Measurements from ENCODE around the gene TWIST2.

The TWIST2 gene

DNA sequence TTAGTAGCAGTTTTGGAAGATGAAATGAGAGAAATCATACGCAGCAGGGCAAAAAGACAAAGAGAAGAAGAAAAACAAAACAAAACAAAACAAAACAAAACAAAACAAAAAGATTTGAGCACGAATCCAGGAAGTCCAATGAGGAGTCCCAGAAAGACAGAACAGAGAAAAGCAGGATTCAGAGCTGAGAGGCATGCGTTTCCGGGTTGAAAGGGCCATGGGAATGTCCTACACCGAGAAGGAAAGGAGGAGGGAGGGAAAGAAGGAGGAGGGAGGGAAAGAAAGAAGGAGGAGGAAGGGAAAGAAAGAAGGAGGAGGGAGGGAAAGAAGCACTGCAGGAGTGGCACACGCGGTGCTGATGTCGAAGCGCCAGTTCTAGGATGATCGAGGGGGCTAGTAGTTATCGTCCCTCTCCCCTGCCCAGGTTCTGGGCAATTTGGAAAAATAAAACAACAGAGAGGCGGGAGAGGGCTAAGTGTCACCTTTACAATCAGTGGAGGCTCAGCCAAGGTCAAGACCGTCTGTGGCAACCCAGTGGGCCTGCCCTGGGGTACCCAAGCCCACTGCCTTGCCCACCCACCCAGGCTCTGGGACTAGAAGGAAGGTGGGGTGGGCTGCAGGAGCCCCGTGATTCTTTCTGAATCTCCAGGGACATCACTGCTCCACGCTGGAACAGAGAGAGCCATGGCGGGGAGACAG lies 68.4 kb downstream of the TWIST2 start:
- in situ Hi-C loops (cut with MboI; ENCODE audit: low sequenced_read_pairs) = no loop called here

- in situ Hi-C loops (cut with MboI; ENCODE audit: low sequenced_read_pairs) = no loop called here
Observed at GRCh38 chr2:238916875-238917590, 69.1 kb downstream of the TWIST2 start.

DNA sequence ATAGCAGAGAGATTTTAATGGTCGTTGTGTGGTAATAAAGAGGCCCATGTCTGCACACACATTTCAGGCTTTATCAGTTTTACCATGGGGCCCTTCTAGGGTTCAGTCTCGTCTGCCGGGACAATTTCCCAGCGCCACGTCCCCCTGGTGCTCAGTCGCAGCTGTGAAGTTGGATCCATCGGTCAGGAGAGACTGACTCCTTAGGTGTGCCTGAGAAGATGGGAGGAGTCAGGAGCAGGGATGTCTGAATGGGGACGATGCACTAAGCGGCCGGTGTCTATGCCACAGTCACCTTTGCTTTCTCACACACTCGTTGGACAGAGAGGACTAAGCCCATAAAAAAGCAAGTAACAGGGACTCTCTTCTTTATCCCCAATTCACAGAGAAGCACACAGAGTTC lies 71.4 kb downstream of the TWIST2 start:
- in situ Hi-C loops (cut with MboI; ENCODE audit: low sequenced_read_pairs) = no loop called here

GRCh38 chr2:238920053-238920452 lies 72.2 kb downstream of the TWIST2 start:
- in situ Hi-C loops (cut with MboI; ENCODE audit: low sequenced_read_pairs) = no loop called here

GRCh38 chr2:238920601-238921001 lies 72.7 kb downstream of the TWIST2 start:
- in situ Hi-C loops (cut with MboI; ENCODE audit: low sequenced_read_pairs) = no loop called here

DNA sequence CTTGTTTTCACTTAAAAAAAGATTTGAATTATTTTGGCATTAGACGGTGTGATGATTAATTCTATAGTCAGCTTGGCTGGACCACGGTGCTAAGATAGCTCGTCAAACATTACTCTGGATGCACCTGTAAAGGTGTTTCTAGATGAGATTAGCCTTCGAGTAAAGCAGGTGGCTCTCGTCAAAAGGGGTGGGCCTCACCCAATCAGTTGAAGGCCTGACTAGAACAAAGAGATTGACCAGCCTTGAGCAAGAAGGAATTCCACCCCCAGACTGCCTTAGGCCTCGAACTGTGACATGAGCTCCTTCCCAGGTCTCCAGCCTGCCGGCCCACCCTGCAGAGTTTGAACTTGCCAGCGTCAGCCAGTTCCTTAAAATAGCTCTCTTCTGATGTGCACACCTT lies 73.4 kb downstream of the TWIST2 start:
- in situ Hi-C loops (cut with MboI; ENCODE audit: low sequenced_read_pairs) = no loop called here

GRCh38 chr2:238921681-238922319 lies 73.9 kb downstream of the TWIST2 start:
- in situ Hi-C loops (cut with MboI; ENCODE audit: low sequenced_read_pairs) = no loop called here

DNA sequence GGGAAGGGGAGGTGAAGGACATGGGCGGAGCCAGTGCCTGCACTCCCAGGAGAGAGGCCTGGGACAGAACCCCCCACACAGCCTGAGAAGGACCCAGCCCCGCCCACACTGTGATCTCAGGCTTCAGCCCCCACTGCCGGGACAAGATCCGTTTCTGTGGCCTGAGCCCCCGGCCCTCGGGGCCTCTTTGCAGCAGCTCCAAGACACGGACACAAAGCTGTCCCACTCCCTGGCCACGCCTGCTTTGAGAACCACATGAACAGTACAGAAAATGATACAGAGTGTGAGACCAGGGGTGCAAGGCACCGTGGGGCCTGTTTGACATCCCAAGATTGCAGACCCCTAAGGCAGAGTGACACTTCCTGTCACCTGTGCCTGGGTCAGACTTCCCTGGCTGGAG lies 74.5 kb downstream of the TWIST2 start:
- in situ Hi-C loops (cut with MboI; ENCODE audit: low sequenced_read_pairs) = no loop called here

GRCh38 chr2:238924032-238924431 lies 76.1 kb downstream of the TWIST2 start:
- in situ Hi-C loops (cut with MboI; ENCODE audit: low sequenced_read_pairs) = no loop called here

GRCh38 chr2:238924796-238925195 lies 76.9 kb downstream of the TWIST2 start:
- in situ Hi-C loops (cut with MboI; ENCODE audit: low sequenced_read_pairs) = no loop called here

DNA sequence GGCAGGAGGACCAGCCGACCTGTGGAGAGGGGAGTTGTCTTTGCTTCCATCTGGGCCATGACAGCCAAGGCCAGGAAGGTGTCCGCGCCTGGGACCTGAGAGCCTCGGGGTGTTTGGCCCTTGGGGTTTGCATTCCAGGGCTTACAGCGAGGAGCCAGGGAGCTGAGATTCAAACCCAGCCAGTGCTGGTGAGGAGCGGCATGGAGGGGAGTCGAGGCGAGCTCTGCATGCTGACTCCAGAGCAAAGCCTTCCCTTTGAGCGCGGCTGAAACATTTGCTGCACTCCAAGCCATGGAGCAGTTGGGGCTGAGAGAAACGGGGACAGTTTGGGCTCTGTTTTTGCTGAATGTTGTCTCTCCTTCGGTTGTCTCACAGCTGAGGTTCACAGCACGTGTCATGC lies 77.4 kb downstream of the TWIST2 start:
- in situ Hi-C loops (cut with MboI; ENCODE audit: low sequenced_read_pairs) = no loop called here

GRCh38 chr2:238925816-238926521 lies 78.1 kb downstream of the TWIST2 start:
- in situ Hi-C loops (cut with MboI; ENCODE audit: low sequenced_read_pairs) = no loop called here

- in situ Hi-C loops (cut with MboI; ENCODE audit: low sequenced_read_pairs) = no loop called here
Observed at GRCh38 chr2:238926761-238927611, 79.1 kb downstream of the TWIST2 start.

DNA sequence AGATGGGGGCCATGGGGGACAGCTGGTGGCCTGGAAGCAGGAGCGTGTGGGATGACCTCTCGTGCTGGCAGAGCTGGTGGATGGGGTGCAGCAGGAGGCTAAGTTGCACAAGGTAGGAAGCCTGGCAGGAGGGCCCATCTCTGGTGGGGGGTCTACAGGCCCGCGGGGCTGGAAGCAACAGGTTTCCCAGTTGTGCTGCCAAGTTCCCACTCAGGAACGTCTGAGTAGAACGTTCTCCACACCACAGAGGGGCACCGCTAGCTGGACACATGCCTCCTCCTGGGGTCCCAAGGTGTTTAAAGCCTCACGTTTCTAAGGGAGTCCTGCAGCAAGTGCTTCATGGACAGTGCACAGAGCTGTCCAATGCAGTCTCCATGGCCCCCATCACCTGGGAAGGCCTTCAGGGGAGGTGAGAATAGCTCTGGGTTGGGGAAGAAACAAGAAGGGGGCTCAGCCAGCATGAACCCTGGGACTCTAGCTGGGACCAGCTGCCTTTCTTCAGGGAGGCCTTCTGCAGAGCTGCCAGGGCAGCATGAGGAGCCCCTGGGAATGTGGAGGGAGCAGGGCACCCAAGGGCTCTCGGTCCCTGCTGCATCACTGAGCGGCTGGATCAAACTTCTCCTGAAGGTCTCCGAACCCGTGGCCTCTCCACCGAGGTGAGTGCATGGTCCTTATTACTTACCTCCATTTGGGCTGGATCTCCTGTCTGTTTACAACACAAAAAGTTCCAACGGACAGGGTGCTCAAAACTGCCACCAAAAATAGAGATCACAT lies 80.0 kb downstream of the TWIST2 start:
- in situ Hi-C loops (cut with MboI; ENCODE audit: low sequenced_read_pairs) = no loop called here

DNA sequence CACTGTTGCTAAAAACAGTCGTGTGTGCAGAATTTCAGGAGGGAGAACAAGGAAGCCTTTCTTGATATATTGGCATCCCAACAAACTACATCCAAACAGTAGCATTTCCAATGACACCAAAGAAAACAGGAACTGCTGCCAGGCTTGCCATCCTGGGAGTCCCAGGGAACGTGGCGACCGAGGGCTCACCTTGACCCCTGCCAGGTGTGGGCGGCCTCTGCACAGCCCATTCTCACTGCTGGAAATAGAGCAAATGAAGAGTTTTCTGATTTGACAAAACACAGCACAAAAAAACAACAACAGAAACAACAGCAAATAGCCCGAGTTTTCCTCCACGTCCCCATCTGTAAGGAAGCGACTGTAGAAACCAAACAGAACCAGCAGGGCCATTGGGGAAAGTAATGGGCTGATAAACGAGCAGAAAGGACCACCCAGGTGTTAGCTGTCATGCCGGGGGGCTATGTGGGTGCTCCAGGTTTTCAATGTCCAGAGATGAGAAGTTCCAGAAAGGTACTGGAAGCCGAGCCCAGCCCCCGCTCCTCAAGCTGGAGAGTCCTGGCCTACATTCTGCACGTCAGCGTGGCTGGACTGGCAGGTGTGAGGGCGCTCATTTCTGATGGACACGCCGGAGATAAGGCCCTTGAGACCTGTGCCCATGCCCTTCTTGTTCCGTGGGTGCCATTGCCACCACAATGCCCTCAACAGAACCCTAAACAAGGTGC lies 80.8 kb downstream of the TWIST2 start:
- in situ Hi-C loops (cut with MboI; ENCODE audit: low sequenced_read_pairs) = no loop called here

- in situ Hi-C loops (cut with MboI; ENCODE audit: low sequenced_read_pairs) = no loop called here
Observed at GRCh38 chr2:238929242-238930081, 81.6 kb downstream of the TWIST2 start.

- in situ Hi-C loops (cut with MboI; ENCODE audit: low sequenced_read_pairs) = no loop called here
Observed at GRCh38 chr2:238930216-238930615, 82.3 kb downstream of the TWIST2 start.

All from HL-60/S4 treated with phorbol 12-myristate 13-acetate at 8.2 ng/mL for 4 days and 3 days (cell line).